WTC11 (cell line): ENCODE data around the gene AP4S1. TPM values are rescaled to one million over a fixed set of nuclear protein-coding genes. Genes with fewer than 3 reads are reported as not detected.
A peak's percentile ranks its signal among the peaks of the same experiment; 100 is the strongest.

Experiments
- ATAC-seq: fragments of 200-7000 bp; cut with Tn5 transposase; 2 replicates; pipeline ENCODE4 v1.10.0; 2021; ENCODE audit warnings: mild to moderate bottlenecking, moderate library complexity
- CTCF ChIA-PET: fragments of 300-600 bp; sonication (Branson Sonifier 250); formaldehyde crosslinking; loops from one replicate; lab custom pipeline; 2021; ENCODE audit warnings: antibody characterized with exemption; lab: Charles Lee
- POLR2A ChIA-PET: fragments of 350-600 bp; sonication (Branson Sonifier 250); formaldehyde crosslinking; loops from one replicate; lab custom pipeline; 2021; ENCODE audit warnings: antibody characterized with exemption; lab: Charles Lee
- DNase-seq: peaks from one replicate; pipeline ENCODE4 v3.0.0; 2021; ENCODE audit warnings: low spot score
- H3K27ac Mint-ChIP-seq: 2 replicates; pipeline ENCODE4 v1.8.0; 2021; ENCODE audit warnings: mixed read lengths
- H3K27me3 Mint-ChIP-seq: 2 replicates; pipeline ENCODE4 v1.8.0; 2021; ENCODE audit warnings: low read depth, mild to moderate bottlenecking, moderate library complexity, mixed read lengths
- H3K36me3 Mint-ChIP-seq: 2 replicates; pipeline ENCODE4 v1.8.0; 2021; ENCODE audit warnings: mixed read lengths
- H3K4me1 Mint-ChIP-seq: 2 replicates; pipeline ENCODE4 v1.8.0; 2022; ENCODE audit warnings: mixed read lengths
- H3K4me3 Mint-ChIP-seq: 2 replicates; pipeline ENCODE4 v1.8.0; 2021; ENCODE audit warnings: mild to moderate bottlenecking, moderate library complexity, mixed read lengths
- H3K9me3 Mint-ChIP-seq: 2 replicates; pipeline ENCODE4 v1.8.0; 2021; ENCODE audit warnings: mixed read lengths
- CREB1 ChIP-seq: sonication (generic); formaldehyde crosslinking; IDR thresholded peaks from 2 replicates; pipeline ENCODE4 v1.8.0; 2023; ENCODE audit warnings: mild to moderate bottlenecking, missing genetic modification reagents
- ESRRA ChIP-seq: sonication (generic); formaldehyde crosslinking; IDR thresholded peaks from 2 replicates; pipeline ENCODE4 v1.8.1; 2022; ENCODE audit warnings: mild to moderate bottlenecking, missing genetic modification reagents, borderline replicate concordance
- HMGA2 ChIP-seq: fragments of 250-450 bp; sonication (Bioruptor Pico); IDR thresholded peaks from 2 replicates; pipeline ENCODE4 v1.4.0; 2021; ENCODE audit warnings: mild to moderate bottlenecking, moderate library complexity
- MXD4 ChIP-seq: fragments of 250-450 bp; sonication (Bioruptor Pico); IDR thresholded peaks from 2 replicates; pipeline ENCODE4 v1.8.0; 2021; ENCODE audit warnings: mild to moderate bottlenecking, moderate library complexity, borderline replicate concordance
- NR2C2 ChIP-seq: sonication (generic); formaldehyde crosslinking; IDR thresholded peaks from 2 replicates; pipeline ENCODE4 v1.8.0; 2022; ENCODE audit warnings: mild to moderate bottlenecking, missing genetic modification reagents
- SMAD3 ChIP-seq: sonication (generic); formaldehyde crosslinking; IDR thresholded peaks from 2 replicates; pipeline ENCODE4 v1.8.0; 2022; ENCODE audit warnings: missing genetic modification reagents, mild to moderate bottlenecking, borderline replicate concordance
- SOX15 ChIP-seq: fragments of 250-450 bp; sonication (Bioruptor Pico); IDR thresholded peaks from 2 replicates; pipeline ENCODE4 v1.9.0; 2021; ENCODE audit warnings: mild to moderate bottlenecking
- TP53 ChIP-seq: sonication (generic); formaldehyde crosslinking; IDR thresholded peaks from 2 replicates; pipeline ENCODE4 v1.8.1; 2023; ENCODE audit warnings: mild to moderate bottlenecking, missing genetic modification reagents
- ZBTB21 ChIP-seq: sonication (generic); formaldehyde crosslinking; IDR thresholded peaks from 2 replicates; pipeline ENCODE4 v1.8.1; 2023; ENCODE audit warnings: mild to moderate bottlenecking, missing genetic modification reagents, borderline replicate concordance
- ZNF121 ChIP-seq: sonication (generic); formaldehyde crosslinking; IDR thresholded peaks from 2 replicates; pipeline ENCODE4 v1.8.0; 2023; ENCODE audit warnings: missing genetic modification reagents
- ZNF219 ChIP-seq: sonication (generic); formaldehyde crosslinking; IDR thresholded peaks from 2 replicates; pipeline ENCODE4 v1.8.0; 2023; ENCODE audit warnings: missing genetic modification reagents, mild to moderate bottlenecking, borderline replicate concordance
- ZNF263 ChIP-seq: sonication (generic); formaldehyde crosslinking; IDR thresholded peaks from 2 replicates; pipeline ENCODE4 v1.8.1; 2022; ENCODE audit warnings: low read depth, mild to moderate bottlenecking, moderate library complexity, missing genetic modification reagents
- ZNF423 ChIP-seq: fragments of 250-450 bp; sonication (Bioruptor Pico); IDR thresholded peaks from 2 replicates; pipeline ENCODE4 v2.1.2; 2022; ENCODE audit warnings: mild to moderate bottlenecking, moderate library complexity
- ZNF671 ChIP-seq: fragments of 250-450 bp; sonication (Bioruptor Pico); IDR thresholded peaks from 2 replicates; pipeline ENCODE4 v1.8.0; 2021; ENCODE audit warnings: mild to moderate bottlenecking
- total RNA-seq: library from RNA; stranded (reverse); gene quantifications from 3 replicates; pipeline ENCODE4 v1.2.3, GENCODE V29; 2021
- TF ChIP-seq, protein P1 (sequence below): sonication (generic); formaldehyde crosslinking; IDR thresholded peaks from 2 replicates; pipeline ENCODE4 v1.8.1; 2022; ENCODE audit warnings: missing genetic modification reagents, borderline replicate concordance
- TF ChIP-seq, protein P2 (sequence below): sonication (generic); formaldehyde crosslinking; IDR thresholded peaks from 2 replicates; pipeline ENCODE4 v1.8.1; 2022; ENCODE audit warnings: mild to moderate bottlenecking, moderate library complexity, missing genetic modification reagents
- TF ChIP-seq, protein P3 (sequence below): fragments of 250-450 bp; sonication (Bioruptor Pico); IDR thresholded peaks from 2 replicates; pipeline ENCODE4 v1.9.0; 2021; ENCODE audit warnings: mild to moderate bottlenecking
- TF ChIP-seq, protein P4 (sequence below): fragments of 250-450 bp; sonication (Bioruptor Pico); IDR thresholded peaks from 2 replicates; pipeline ENCODE4 v2.1.2; 2022; ENCODE audit warnings: mild to moderate bottlenecking, moderate library complexity
- TF ChIP-seq, protein P5 (sequence below): sonication (generic); formaldehyde crosslinking; IDR thresholded peaks from 2 replicates; pipeline ENCODE4 v1.8.1; 2023; ENCODE audit warnings: mild to moderate bottlenecking, missing genetic modification reagents
- TF ChIP-seq, protein P6 (sequence below): sonication (generic); formaldehyde crosslinking; conservative IDR thresholded peaks from 2 replicates; pipeline ENCODE4 v1.8.1; 2023; ENCODE audit warnings: mild to moderate bottlenecking, low read depth, missing genetic modification reagents, moderate library complexity
- TF ChIP-seq, protein P7 (sequence below): sonication (generic); formaldehyde crosslinking; IDR thresholded peaks from 2 replicates; pipeline ENCODE4 v1.8.0; 2023; ENCODE audit warnings: missing genetic modification reagents
- TF ChIP-seq, protein P8 (sequence below): sonication (generic); formaldehyde crosslinking; IDR thresholded peaks from 2 replicates; pipeline ENCODE4 v1.8.0; 2022; ENCODE audit warnings: missing genetic modification reagents

Gene AP4S1
- total RNA-seq, 1 experiment from 2014 or later = 7.0 TPM

DNA sequence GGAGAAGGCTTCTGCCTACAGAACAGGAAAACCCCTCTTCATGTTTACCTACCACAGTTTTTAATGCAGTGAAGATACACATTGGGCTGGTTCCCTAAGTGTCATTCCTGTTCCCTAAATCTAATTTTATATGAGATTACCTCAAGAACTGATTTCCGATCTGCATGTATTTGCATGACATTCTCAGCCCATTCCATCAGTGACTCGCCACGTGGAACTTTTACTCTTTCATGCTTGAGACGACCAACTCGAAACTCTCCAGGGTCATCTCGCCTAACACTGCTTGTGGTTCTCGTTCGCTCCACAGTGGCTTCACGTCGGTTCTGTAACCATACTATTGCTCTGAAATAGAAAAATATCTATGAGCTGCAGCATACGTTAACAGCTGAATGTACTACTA, 83.8 kb downstream of the AP4S1 start:
- POLR2A ChIA-PET = no interaction called here
- Mint-ChIP-seq H3K4me1 (no peaks in the 10 kb centered on the region), H3K27ac (0 out of 2 replicates have a peak overlapping the region, but pooled peaks have one; percentile 4), H3K4me3 (no peak overlapping the region), H3K36me3 (peaks cover 75% of the 10 kb centered on the region), H3K9me3 (peaks cover under 1% of the 10 kb centered on the region; the same call in 1 of the 2 replicates)
- CTCF ChIA-PET = no interaction called here
- ATAC-seq = no peak
- no peak for DNase-seq
- TF ChIP-seq, protein P1, sequence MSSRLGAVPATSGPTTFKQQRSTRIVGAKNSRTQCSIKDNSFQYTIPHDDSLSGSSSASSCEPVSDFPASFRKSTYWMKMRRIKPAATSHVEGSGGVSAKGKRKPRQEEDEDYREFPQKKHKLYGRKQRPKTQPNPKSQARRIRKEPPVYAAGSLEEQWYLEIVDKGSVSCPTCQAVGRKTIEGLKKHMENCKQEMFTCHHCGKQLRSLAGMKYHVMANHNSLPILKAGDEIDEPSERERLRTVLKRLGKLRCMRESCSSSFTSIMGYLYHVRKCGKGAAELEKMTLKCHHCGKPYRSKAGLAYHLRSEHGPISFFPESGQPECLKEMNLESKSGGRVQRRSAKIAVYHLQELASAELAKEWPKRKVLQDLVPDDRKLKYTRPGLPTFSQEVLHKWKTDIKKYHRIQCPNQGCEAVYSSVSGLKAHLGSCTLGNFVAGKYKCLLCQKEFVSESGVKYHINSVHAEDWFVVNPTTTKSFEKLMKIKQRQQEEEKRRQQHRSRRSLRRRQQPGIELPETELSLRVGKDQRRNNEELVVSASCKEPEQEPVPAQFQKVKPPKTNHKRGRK (CRISPR knock-in tag) = no peak
- TF ChIP-seq SOX15 (no peak), ESRRA (CRISPR knock-in tag) (no peak), SMAD3 (no peak), TP53 (CRISPR knock-in tag) (no peak)
- TF ChIP-seq, protein P2, sequence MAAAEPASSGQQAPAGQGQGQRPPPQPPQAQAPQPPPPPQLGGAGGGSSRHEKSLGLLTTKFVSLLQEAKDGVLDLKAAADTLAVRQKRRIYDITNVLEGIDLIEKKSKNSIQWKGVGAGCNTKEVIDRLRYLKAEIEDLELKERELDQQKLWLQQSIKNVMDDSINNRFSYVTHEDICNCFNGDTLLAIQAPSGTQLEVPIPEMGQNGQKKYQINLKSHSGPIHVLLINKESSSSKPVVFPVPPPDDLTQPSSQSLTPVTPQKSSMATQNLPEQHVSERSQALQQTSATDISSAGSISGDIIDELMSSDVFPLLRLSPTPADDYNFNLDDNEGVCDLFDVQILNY = no peak
- TF ChIP-seq, protein P3, sequence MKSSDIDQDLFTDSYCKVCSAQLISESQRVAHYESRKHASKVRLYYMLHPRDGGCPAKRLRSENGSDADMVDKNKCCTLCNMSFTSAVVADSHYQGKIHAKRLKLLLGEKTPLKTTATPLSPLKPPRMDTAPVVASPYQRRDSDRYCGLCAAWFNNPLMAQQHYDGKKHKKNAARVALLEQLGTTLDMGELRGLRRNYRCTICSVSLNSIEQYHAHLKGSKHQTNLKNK (CRISPR knock-in tag) = no peak
- TF ChIP-seq, protein P4, sequence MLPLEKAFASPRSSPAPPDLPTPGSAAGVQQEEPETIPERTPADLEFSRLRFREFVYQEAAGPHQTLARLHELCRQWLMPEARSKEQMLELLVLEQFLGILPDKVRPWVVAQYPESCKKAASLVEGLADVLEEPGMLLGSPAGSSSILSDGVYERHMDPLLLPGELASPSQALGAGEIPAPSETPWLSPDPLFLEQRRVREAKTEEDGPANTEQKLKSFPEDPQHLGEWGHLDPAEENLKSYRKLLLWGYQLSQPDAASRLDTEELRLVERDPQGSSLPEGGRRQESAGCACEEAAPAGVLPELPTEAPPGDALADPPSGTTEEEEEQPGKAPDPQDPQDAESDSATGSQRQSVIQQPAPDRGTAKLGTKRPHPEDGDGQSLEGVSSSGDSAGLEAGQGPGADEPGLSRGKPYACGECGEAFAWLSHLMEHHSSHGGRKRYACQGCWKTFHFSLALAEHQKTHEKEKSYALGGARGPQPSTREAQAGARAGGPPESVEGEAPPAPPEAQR (CRISPR knock-in tag) = no peak
- TF ChIP-seq, all 79 proteins: peak for 0
- H3K27me3 Mint-ChIP-seq = no peaks in the 10 kb centered on the region

DNA sequence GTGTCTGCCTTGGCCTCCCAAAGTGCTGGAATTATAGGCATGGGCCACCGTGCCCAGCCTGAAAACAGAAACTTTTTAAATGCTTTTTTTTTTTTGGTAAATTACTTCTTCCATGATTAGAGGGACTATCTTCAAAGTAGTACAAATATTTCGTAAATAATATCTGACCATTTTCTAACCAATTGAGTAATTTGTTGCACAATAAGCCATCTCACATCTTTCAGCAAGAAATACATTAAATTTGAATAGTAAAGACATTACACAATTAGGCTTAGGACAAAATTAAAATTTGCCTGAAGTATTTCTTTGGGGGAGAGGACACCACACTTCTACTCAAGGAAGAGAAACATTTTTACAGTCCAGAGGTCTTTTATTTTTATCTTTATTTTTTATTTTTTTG, 85.4 kb downstream of the AP4S1 start:
- Mint-ChIP-seq H3K27ac (no peak overlapping the region), H3K27me3 (no peaks in the 10 kb centered on the region), H3K36me3 (peaks cover 70% of the 10 kb centered on the region), H3K4me1 (no peaks in the 10 kb centered on the region), H3K4me3 (no peak overlapping the region), H3K9me3 (no peaks in the 10 kb centered on the region)
- POLR2A ChIA-PET = no interaction called here
- no peak for DNase-seq
- CTCF ChIA-PET = no interaction called here
- no peak for ATAC-seq
- no peak for TF ChIP-seq ZNF671
- TF ChIP-seq ZNF423 (CRISPR knock-in tag) = no peak
- TF ChIP-seq, protein P5, sequence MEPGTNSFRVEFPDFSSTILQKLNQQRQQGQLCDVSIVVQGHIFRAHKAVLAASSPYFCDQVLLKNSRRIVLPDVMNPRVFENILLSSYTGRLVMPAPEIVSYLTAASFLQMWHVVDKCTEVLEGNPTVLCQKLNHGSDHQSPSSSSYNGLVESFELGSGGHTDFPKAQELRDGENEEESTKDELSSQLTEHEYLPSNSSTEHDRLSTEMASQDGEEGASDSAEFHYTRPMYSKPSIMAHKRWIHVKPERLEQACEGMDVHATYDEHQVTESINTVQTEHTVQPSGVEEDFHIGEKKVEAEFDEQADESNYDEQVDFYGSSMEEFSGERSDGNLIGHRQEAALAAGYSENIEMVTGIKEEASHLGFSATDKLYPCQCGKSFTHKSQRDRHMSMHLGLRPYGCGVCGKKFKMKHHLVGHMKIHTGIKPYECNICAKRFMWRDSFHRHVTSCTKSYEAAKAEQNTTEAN (CRISPR knock-in tag) = no peak
- TF ChIP-seq ZNF121 (CRISPR knock-in tag) = no peak
- no peak for TF ChIP-seq MXD4
- TF ChIP-seq CREB1 = no peak
- no peak for TF ChIP-seq ZNF263 (CRISPR knock-in tag)
- TF ChIP-seq ZNF219 (CRISPR knock-in tag) = no peak
- TF ChIP-seq, protein P6, sequence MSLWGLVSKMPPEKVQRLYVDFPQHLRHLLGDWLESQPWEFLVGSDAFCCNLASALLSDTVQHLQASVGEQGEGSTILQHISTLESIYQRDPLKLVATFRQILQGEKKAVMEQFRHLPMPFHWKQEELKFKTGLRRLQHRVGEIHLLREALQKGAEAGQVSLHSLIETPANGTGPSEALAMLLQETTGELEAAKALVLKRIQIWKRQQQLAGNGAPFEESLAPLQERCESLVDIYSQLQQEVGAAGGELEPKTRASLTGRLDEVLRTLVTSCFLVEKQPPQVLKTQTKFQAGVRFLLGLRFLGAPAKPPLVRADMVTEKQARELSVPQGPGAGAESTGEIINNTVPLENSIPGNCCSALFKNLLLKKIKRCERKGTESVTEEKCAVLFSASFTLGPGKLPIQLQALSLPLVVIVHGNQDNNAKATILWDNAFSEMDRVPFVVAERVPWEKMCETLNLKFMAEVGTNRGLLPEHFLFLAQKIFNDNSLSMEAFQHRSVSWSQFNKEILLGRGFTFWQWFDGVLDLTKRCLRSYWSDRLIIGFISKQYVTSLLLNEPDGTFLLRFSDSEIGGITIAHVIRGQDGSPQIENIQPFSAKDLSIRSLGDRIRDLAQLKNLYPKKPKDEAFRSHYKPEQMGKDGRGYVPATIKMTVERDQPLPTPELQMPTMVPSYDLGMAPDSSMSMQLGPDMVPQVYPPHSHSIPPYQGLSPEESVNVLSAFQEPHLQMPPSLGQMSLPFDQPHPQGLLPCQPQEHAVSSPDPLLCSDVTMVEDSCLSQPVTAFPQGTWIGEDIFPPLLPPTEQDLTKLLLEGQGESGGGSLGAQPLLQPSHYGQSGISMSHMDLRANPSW (CRISPR knock-in tag) = no peak
- TF ChIP-seq, protein P7, sequence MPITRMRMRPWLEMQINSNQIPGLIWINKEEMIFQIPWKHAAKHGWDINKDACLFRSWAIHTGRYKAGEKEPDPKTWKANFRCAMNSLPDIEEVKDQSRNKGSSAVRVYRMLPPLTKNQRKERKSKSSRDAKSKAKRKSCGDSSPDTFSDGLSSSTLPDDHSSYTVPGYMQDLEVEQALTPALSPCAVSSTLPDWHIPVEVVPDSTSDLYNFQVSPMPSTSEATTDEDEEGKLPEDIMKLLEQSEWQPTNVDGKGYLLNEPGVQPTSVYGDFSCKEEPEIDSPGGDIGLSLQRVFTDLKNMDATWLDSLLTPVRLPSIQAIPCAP (CRISPR knock-in tag) = no peak
- no peak for TF ChIP-seq NR2C2 (CRISPR knock-in tag)
- TF ChIP-seq, protein P8, sequence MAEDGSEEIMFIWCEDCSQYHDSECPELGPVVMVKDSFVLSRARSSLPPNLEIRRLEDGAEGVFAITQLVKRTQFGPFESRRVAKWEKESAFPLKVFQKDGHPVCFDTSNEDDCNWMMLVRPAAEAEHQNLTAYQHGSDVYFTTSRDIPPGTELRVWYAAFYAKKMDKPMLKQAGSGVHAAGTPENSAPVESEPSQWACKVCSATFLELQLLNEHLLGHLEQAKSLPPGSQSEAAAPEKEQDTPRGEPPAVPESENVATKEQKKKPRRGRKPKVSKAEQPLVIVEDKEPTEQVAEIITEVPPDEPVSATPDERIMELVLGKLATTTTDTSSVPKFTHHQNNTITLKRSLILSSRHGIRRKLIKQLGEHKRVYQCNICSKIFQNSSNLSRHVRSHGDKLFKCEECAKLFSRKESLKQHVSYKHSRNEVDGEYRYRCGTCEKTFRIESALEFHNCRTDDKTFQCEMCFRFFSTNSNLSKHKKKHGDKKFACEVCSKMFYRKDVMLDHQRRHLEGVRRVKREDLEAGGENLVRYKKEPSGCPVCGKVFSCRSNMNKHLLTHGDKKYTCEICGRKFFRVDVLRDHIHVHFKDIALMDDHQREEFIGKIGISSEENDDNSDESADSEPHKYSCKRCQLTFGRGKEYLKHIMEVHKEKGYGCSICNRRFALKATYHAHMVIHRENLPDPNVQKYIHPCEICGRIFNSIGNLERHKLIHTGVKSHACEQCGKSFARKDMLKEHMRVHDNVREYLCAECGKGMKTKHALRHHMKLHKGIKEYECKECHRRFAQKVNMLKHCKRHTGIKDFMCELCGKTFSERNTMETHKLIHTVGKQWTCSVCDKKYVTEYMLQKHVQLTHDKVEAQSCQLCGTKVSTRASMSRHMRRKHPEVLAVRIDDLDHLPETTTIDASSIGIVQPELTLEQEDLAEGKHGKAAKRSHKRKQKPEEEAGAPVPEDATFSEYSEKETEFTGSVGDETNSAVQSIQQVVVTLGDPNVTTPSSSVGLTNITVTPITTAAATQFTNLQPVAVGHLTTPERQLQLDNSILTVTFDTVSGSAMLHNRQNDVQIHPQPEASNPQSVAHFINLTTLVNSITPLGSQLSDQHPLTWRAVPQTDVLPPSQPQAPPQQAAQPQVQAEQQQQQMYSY (CRISPR knock-in tag) = no peak
- TF ChIP-seq, protein P3 (CRISPR knock-in tag) = no peak
- no peak for TF ChIP-seq ZBTB21 (CRISPR knock-in tag)
- TF ChIP-seq HMGA2 = no peak
